SK-N-MC (cell line): ENCODE data around the gene DIPK1B.

Source experiments
- FOXP2 ChIP-seq: optimal IDR thresholded peaks from 2 replicates; pipeline ENCODE3; 2011; ENCODE audit warnings: mild to moderate bottlenecking, moderate library complexity; ENCODE audit not compliant: insufficient read depth; ENCODE audit errors: extremely low read length, control extremely low read depth
- POLR2AphosphoS5 ChIP-seq: IDR thresholded peaks from 2 replicates; pipeline ENCODE4 v1.6.1; 2012; ENCODE audit warnings: mild to moderate bottlenecking, low read depth, low read length, borderline replicate concordance

- no peak for TF ChIP-seq POLR2AphosphoS5
- no peak for TF ChIP-seq FOXP2
These were observed 12.1 kb upstream of the DIPK1B start for GRCh38 chr9:136700304-136700703.
